NCI-H2171 (cell line): ENCODE measurements around the gene CHRNA7.
A peak's percentile ranks its signal among the peaks of the same experiment; 100 is the strongest.

Source experiments
- DNase-seq: peaks from one replicate; lab custom pipeline; 2025; lab: John Stamatoyannopoulos, UW

CHRNA7 gene

DNA sequence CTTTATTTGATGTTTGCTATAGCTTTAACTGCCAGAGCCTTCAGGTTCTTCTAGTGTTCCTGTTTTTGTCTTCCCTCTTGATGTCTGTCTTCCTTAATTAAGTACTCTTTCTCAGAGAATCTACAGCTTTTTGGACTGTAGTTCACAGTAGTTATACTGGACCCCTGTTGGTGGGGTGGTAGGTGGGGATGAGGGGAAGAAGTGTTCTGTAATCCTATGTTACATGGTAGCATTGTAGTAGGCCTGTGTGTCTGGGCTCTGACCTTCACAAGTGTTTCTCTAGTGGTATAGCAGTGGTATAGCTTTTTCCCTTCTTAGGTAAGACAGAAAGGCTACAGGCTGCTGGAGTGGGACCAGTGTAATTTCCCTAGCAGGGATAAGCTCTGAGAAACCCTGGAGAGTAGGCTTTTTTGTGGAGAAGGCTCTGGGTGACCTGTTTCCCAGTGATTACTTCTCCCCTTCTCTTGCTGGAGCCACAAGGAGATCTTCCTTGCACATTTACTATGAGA lies 59.6 kb downstream of the CHRNA7 start:
- no peak for DNase-seq

DNA sequence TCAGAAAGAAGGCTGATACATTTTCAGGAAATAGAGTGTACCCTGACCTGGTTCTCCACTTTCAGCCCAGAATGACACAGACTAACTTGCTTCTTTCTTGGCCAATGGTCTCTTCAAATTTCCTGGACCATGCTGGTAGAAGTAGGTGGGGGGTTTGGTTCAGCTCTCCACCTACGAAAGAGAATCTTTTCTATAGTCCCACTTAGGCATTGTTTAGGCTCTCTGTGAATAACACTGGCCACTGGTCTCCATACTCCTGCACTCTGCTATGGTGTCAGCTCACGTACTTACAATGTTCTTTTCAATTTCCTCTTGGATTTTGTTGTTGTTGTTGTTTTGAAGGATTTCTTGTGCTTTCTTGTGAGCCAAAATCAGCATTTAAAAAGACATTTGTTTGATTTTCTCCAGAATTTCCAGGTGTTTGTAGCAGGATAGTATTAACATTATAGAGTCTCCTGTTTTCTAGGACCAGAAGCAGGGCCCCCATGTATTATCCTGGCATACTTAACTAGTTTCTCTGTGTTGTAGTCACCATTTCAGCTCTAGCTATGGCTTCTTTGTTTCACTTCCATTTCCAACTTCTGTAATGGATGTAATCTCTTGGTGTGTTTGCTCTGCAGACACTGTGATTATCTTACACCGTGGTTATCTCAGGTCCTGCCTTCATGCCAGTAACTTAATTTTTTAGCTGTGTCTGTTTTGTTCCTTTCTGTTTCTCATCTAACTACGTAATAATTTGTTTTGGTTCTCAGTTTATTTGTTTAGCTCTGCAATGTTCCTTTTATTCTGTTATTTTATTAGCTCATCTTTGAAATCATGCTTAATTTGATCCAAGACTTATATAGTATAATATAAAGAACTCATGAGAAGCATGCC lies 61.4 kb downstream of the CHRNA7 start:
- no peak for DNase-seq

DNA sequence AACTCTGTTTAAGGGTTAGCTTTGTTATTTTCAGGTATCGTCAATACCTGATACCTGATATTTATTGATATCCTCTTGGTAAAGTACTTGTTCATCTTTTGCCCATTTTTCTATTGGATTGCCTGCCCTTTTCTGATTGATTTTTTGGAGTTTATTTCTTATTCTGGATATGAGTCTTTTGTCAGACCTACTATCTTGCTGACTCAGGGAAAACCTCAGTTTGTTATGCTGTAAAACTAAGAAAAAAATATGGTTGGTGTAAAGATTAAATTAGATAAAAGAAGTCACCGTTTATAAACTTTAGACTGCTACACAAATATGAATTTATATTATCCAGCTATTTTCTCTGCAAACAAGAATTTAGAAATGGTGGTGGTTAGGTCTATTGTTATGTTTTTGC lies 65.9 kb downstream of the CHRNA7 start:
- DNase-seq: no peak

- peak; percentile 29 for DNase-seq
Observed at GRCh38 chr15:32096916-32097617, 66.8 kb downstream of the CHRNA7 start.

- no peak for DNase-seq
Observed at GRCh38 chr15:32098033-32098432, 67.7 kb downstream of the CHRNA7 start.

DNA sequence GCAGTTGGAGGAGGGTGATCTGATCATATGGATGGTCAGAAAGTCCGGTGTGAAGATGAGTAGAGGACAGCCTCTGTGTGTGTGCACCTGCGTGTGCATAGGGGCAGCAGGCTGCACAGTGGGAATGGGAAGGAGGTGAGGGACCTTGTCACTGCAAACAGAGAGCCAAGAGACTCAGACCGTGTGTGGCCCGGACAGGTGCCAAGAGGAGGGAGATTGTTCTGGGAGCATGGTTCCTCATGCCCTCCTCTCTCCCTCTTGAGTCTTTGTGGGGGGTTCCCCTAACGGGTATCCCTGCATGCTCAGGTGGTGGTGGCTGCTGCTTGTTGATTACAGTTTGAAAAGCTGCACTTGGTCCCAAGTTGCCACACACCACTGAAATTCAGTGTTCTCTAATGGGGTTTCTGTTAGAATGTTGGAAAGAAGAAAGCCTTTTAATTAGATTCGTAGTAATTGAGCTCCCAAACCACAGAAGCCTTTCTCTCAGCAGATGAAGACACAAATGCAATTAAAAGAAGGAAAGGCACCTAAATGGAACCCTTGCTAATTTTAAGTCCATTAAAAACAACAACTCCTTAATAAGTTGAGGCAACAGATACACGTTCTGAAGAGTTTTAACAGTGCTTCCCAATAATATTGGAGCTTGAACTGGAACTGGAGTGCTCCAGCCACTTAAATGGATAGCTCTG lies 68.9 kb downstream of the CHRNA7 start:
- no peak for DNase-seq

GRCh38 chr15:32099956-32100684 lies 69.8 kb downstream of the CHRNA7 start:
- DNase-seq: peak; percentile 5

DNA sequence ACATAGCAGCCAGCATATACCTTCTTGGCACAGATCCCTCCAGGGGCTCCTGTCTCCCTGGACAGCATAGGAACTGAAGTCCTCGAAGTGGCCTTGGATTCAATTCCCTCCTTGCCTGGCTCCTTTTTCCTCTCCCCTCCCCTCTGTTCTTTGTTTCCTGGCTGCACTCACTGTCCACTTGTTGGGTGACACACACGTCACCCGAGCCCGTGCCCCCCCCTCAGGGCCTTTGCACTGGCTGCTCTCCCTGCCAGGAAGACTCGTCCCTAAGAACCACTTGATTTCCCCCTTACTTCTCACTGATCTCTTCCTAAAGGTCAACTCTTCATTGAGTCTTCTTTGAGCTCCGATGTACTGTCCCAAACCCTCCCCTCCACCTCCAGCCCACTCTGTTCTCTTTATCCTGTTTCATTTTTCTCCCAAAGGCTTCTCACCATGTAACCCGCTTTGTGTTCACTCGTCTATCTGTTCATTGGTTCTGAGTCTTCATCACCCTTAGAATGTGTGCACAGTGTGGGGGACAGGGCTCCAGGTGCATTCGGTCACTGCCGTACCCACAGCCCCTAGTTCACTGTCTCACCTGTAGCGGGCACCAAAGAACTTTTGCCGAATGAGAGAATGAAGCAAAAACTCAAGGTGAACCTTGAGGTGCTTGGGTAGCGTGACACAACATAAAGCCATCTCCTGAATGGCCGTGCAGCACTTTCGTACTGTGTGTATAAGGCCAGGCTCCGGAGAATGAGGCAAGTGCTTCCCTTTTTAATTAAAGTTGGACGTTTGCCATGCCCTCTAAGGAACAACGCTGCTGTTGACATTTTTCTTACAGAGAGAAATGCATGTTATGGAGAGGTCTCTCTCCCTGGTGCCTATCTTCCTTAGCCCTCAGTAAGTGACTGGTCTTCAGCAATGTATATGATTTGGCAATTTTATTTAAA lies 74.0 kb downstream of the CHRNA7 start:
- DNase-seq: no peak

DNA sequence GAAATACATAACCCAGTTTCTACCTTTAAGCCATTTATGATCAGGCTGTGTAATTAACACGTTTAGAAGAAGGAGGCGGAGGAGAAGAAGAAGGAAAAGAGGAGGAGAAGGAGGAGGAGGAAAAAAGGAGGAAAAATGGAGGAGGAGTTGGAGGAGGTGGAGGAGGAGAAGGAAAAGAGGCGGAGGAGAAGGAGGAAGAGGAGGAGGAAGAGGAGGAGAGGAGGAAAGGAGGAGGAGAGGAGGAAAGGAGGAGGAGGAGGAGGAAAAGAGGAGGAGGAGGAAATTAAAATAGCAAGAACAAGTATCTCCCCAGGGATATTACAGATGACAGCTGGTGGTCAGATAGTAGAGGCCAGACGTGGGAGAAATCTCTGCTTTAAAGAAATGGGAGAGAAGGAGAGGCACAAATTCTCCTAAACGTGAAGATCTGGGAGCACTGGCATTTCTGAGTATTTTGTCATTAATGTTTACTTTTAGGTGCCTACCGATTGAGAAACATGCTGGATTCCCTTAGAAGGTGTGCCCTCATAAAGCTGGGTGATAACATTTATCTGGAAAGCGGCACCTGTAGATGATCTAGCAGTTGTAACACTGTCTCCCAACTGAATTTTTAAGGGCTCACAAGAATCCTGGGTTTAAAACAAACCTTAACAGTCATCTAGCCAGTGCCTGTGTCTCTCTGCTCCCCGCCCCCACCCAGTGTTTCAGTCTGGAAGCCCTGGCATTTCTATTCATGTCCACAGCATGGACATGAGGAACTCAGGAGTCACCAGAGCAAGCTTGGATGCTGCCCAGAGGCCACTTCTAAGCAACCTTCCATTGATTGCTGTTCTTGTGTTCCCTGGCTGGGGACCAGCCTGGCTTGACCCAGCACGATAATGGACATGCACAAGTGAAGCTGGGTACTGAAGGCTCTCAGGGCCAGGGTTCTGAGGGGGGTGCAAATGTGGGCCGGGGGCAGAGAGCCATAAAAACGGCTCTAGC lies 75.2 kb downstream of the CHRNA7 start:
- no peak for DNase-seq

GRCh38 chr15:32106401-32107381 lies 76.4 kb downstream of the CHRNA7 start:
- DNase-seq: no peak

- DNase-seq: no peak
Observed at GRCh38 chr15:32107477-32108080, 77.3 kb downstream of the CHRNA7 start.

DNA sequence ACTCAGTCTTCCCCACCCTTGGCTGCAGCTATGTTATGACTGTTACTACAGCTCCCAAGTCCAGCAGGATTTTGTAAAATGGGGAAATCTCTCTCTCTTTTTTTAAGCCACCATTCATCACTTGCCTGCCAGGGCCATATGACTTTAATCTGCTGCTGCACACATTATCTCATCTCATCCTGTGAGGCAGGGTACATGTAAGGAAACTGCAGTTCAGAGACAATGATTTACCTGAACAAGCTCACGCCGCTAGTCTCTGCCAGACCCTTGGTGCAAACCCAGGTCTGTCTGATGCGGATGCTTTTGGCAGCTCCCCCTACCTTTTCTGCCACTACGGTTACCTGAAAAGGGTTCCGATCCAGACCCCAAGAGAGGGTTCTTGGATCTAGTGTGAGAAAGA lies 78.3 kb downstream of the CHRNA7 start:
- no peak for DNase-seq

DNA sequence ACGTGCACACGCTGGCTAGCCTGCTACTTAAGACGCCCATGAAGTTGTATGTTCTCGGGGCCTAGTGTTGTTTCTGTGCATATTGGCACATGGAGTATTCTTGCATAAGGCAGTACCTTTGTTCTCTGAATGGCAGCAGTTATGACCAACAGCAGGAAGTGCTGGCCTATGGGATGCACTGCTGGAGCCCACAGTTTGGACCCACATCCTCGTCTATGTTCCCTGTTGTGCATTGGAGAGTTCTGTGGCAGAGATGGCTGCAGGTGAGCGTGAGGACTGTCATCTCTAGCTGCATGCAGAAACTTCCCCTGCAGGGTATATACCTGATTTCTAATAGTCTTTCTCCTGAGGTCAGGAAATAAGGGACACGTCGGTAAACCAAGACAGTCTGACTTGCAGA lies 81.8 kb downstream of the CHRNA7 start:
- DNase-seq: no peak

GRCh38 chr15:32113224-32113623 lies 82.9 kb downstream of the CHRNA7 start:
- no peak for DNase-seq

DNA sequence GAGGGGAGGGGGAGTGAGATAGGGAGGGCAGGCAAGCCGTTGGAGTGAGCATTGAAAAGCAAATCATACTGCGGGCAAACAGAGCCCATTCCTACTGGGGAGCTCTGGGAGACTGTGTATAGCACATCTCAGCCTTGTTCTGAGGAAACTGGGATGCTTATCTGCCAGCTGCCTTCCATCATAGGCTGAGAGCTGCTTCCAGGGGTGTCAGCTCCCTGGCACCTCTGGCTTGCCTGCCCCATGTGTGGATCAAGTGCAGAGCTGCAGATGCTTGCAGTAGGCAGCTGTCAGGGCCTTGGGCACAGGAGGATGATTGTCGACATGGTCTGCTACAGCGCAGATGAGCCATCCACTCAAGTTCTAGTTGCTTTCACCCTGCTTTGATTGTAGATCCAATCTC lies 86.8 kb downstream of the CHRNA7 start:
- DNase-seq: no peak

DNA sequence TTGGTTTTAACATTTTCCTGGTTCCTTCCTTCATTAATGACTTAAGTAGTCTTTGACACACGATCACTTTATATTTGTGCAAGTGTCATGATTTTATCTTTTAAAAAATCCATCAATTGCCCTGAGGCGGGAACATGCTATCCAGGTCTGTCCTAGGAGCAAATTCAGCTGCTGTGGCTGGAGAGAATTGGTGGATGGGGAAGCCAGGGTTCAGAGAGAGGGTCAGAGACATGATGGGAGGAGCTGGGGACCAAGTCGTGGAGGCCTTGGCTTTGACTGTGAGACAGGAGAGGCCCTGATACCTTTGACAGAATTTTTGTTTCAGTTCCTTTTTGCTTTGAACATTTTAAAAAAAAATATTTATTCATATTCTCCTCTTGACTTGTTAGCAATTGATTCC lies 89.0 kb downstream of the CHRNA7 start:
- no peak for DNase-seq

- no peak for DNase-seq
Observed at GRCh38 chr15:32119694-32120330, 89.5 kb downstream of the CHRNA7 start.
